SK-N-MC (cell line): ENCODE data around the gene ZNF438.

ENCODE experiments used
- DNase-seq: peaks from one replicate; pipeline ENCODE4 v3.0.0-alpha.2; 2011; ENCODE audit warnings: low read depth, low spot score
- H3K27ac ChIP-seq: fragments of 200-600 bp; sonication (generic); 2 replicates; pipeline ENCODE4 v1.5.1; 2016; ENCODE audit warnings: mixed run types
- H3K36me3 ChIP-seq: fragments of 200-600 bp; sonication (generic); 2 replicates; pipeline ENCODE4 v1.6.1; 2017; ENCODE audit warnings: antibody characterized with exemption, low read length, mixed read lengths; ENCODE audit not compliant: insufficient read depth
- H3K4me3 ChIP-seq: fragments of 200-600 bp; sonication (generic); 2 replicates; pipeline ENCODE4 v1.5.1; 2016
- H3K9ac ChIP-seq: fragments of 200-600 bp; sonication (generic); 2 replicates; pipeline ENCODE4 v1.8.0; 2017; ENCODE audit warnings: mixed run types, mixed read lengths; ENCODE audit not compliant: insufficient read length
- H3K9me3 ChIP-seq: fragments of 200-600 bp; sonication (generic); 2 replicates; pipeline ENCODE4 v1.6.1; 2017; ENCODE audit warnings: low read depth, mild to moderate bottlenecking, antibody characterized with exemption, low read length, moderate library complexity, mixed read lengths
- EZH2 ChIP-seq: fragments of 200-600 bp; sonication (generic); IDR thresholded peaks from one replicate; pipeline ENCODE4 v1.6.1; 2017; ENCODE audit warnings: antibody characterized with exemption
- FOXP2 ChIP-seq: optimal IDR thresholded peaks from 2 replicates; pipeline ENCODE3; 2011; ENCODE audit warnings: mild to moderate bottlenecking, moderate library complexity; ENCODE audit not compliant: insufficient read depth; ENCODE audit errors: extremely low read length, control extremely low read depth
- POLR2AphosphoS5 ChIP-seq: IDR thresholded peaks from 2 replicates; pipeline ENCODE4 v1.6.1; 2012; ENCODE audit warnings: mild to moderate bottlenecking, low read depth, low read length, borderline replicate concordance

ZNF438 gene

DNA sequence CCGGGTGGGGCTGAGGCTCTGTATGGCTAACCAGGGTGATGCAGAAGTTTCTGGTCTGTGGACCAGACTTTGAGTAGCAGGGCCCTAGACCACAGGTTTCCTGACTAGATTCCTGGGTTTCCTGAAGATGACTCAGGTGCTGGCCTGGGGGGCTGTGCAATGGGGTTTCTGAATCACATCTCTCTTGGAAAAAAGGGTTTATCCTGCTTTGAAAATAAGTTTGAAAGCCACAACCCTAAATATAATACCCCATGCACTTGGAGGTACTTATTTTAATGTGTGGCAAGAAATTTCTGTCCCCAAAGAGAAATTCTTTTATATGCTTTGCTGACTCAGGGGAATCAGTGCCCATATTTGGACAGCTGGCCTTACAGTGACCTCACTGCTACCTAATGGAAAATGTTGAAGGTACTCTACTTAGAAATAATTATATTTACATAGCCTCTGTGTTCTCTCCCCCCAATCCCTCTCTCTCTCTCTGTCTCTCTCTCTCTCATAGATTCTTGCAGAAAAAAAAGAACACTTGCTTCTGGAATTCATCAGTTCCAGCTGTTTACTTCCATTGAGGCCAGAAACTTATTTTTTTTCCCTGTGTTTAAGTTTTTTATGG, 217.7 kb downstream of the ZNF438 start:
- DNase-seq: no peak
- H3K27ac ChIP-seq: no peak overlapping the region
- H3K36me3 ChIP-seq: no peaks in the 10 kb centered on the region
- TF ChIP-seq POLR2AphosphoS5: no peak
- TF ChIP-seq EZH2: no peak
- no peak for TF ChIP-seq FOXP2
- H3K9ac ChIP-seq: no peak overlapping the region
- no peak overlapping the region for H3K4me3 ChIP-seq
- no peaks in the 10 kb centered on the region for H3K9me3 ChIP-seq

GRCh38 chr10:30812018-30812851, 219.4 kb downstream of the ZNF438 start:
- H3K36me3 ChIP-seq: no peaks in the 10 kb centered on the region
- DNase-seq: no peak
- H3K4me3 ChIP-seq: no peak overlapping the region
- H3K9ac ChIP-seq: no peak overlapping the region
- TF ChIP-seq FOXP2 (no peak), EZH2 (no peak), POLR2AphosphoS5 (no peak)
- no peaks in the 10 kb centered on the region for H3K9me3 ChIP-seq
- no peak overlapping the region for H3K27ac ChIP-seq

DNA sequence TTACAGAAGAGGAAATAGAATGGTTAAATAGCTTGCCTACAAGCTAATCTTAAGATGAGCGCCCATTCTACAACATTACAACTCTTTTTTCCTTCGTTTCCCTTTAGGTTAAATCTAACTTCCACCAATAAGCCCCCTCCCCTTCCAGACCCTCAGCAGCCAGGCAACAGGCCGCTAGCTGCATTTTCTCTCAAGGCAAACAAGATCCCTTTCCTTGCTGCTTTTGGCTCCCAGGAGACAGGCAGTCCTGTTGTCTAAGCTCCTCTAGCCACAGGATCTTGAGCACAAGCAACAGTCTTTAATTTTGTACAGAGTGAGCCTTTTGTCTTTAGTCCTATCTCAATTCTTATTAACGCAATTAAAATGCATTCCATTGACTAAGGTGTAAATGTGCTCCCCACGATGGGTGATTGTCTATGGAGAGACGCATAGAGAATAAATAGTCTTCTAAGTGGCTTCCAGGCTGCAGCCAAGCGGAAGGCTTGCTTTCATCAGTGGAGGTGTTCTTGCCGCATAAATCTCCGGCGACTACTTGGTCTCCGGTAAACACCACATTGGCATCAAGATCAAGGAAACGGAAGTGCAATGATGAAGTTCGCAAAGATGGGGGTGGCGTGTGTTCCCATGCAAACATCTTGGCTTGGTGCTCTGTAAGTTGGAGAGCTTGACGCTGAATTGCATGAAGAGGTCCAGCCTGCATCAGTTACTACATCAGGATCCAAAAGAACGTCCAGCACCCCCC, 220.2 kb downstream of the ZNF438 start:
- no peak for DNase-seq
- no peak overlapping the region for H3K4me3 ChIP-seq
- TF ChIP-seq POLR2AphosphoS5 (no peak), EZH2 (no peak), FOXP2 (no peak)
- no peaks in the 10 kb centered on the region for H3K36me3 ChIP-seq
- no peak overlapping the region for H3K27ac ChIP-seq
- H3K9ac ChIP-seq: no peak overlapping the region
- H3K9me3 ChIP-seq: no peaks in the 10 kb centered on the region

DNA sequence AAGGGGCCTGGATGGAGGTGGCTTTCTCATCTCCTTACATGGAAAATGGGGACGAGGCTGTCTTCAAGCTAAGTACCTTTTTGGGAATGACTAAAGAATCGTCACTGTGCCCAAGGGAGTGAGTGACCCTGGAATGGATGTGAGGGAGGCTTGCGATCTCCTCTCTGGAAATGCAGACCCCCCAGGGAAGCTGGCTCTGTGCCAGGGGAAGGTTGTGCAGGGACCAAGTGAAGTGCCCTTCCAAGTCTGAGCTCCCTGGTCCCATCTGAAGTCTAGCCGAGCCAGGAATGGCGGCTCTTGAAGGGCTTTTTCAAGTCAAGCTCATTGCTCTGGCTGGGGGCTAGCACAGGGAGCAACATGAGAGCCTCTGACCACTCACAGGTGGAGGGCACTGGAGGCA, 221.2 kb downstream of the ZNF438 start:
- Histone ChIP-seq H3K4me3 (no peak overlapping the region), H3K9me3 (no peaks in the 10 kb centered on the region), H3K9ac (no peak overlapping the region), H3K27ac (no peak overlapping the region), H3K36me3 (no peaks in the 10 kb centered on the region)
- no peak for DNase-seq
- TF ChIP-seq FOXP2 (no peak), POLR2AphosphoS5 (no peak), EZH2 (no peak)

GRCh38 chr10:30806850-30807249, 224.8 kb downstream of the ZNF438 start:
- Histone ChIP-seq H3K36me3 (no peaks in the 10 kb centered on the region), H3K27ac (no peak overlapping the region), H3K9ac (no peak overlapping the region), H3K4me3 (no peak overlapping the region), H3K9me3 (no peaks in the 10 kb centered on the region)
- TF ChIP-seq POLR2AphosphoS5 (no peak), EZH2 (no peak), FOXP2 (no peak)
- DNase-seq: no peak

DNA sequence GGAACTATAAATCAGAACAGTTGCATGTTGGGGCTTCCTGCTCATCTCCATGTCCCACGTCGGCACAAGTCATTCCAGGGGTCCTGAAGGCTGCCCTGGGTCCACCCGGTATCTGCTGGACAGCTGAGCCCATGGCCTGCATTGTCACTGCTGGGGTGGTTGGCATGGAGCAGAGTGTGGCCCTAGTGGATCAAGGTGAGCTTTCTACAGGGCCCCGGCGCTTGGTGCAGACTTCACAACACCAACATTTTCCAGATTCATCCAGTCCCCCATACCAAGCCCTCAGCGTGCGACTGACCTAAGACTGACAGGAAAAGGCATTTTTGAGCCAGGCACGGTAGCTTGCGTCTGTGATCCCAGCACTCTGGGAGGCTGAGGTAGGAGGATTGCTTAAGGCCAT, 226.6 kb downstream of the ZNF438 start:
- no peak for TF ChIP-seq EZH2
- TF ChIP-seq FOXP2: no peak
- TF ChIP-seq POLR2AphosphoS5: no peak
- DNase-seq: no peak
- no peaks in the 10 kb centered on the region for H3K9me3 ChIP-seq
- no peak overlapping the region for H3K9ac ChIP-seq
- no peaks in the 10 kb centered on the region for H3K36me3 ChIP-seq
- H3K27ac ChIP-seq: no peak overlapping the region
- H3K4me3 ChIP-seq: no peak overlapping the region

DNA sequence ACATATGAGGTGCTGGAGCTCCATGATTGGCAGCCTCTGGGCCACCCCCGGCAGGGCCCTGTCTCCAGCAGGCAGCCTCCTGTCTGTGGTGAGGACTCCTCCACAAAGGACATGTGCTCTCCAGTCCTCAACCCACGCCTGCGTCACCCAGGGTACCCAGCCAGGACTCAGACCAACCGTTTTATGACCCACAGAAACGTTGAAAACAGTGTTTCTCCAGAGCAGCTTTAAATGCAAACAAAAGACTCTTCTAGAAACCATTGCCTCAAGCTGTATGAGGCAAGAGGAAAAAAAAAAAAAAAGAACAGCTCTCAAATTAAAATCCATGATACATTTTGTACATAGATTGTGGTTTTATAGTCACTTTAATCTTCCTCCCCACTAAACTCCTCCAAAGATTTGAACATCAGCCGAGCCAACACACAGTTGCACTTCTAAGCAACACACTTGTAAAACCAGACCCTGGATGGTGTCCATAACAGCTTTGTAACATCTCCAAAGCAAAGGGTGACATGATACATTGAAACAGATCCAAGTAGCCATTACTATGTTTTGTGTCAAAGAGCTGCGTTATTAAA, 227.1 kb downstream of the ZNF438 start:
- no peak overlapping the region for H3K4me3 ChIP-seq
- H3K36me3 ChIP-seq: no peaks in the 10 kb centered on the region
- no peak for TF ChIP-seq POLR2AphosphoS5
- no peak for TF ChIP-seq EZH2
- TF ChIP-seq FOXP2: no peak
- H3K9me3 ChIP-seq: no peaks in the 10 kb centered on the region
- H3K9ac ChIP-seq: no peak overlapping the region
- no peak for DNase-seq
- H3K27ac ChIP-seq: no peak overlapping the region

GRCh38 chr10:30803892-30804322, 227.8 kb downstream of the ZNF438 start:
- Histone ChIP-seq H3K27ac (no peak overlapping the region), H3K36me3 (no peaks in the 10 kb centered on the region), H3K9ac (no peak overlapping the region), H3K9me3 (no peaks in the 10 kb centered on the region), H3K4me3 (no peak overlapping the region)
- no peak for DNase-seq
- TF ChIP-seq POLR2AphosphoS5: no peak
- no peak for TF ChIP-seq EZH2
- no peak for TF ChIP-seq FOXP2
